ENCODE measurements around the gene AHI1. TPM values are rescaled to one million over a fixed set of nuclear protein-coding genes. Genes with fewer than 3 reads are reported as not detected.

AHI1 gene
- total and polyA plus RNA-seq, 8 donors: 10.6 to 24.8 (median 16.5) TPM

DNA sequence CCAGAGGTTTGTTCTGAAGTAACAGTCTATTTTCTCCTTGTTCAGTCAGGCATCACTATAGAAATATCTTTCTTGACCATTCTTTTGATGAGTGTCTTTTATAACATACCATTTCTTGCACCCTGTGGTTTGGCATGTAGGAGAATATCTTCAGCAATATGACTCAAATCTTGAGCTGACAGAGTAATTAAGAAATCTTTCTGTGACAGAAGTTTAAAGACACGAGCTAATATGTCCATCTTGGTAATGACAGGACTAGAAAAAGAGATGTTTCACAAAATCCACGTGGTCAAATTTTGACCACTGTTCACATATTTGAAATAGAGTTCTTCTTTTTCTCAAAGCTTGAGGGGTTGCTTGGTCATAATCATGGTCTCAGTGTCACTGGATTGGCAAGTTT is 166.5 kb downstream of the AHI1 start:
- Histone ChIP-seq H3K27me3 (no peaks in the 10 kb centered on the region), H3K4me3 (no peak overlapping the region), H3K36me3 (no peaks in the 10 kb centered on the region), H3K4me1 (no peaks in the 10 kb centered on the region), H3K9me3 (no peaks in the 10 kb centered on the region), H3K27ac (no peak overlapping the region)
- 91 to 95% methylated on average over 2 of the region's 2 CpGs for WGBS, 2 donors
- TF ChIP-seq, protein P1, sequence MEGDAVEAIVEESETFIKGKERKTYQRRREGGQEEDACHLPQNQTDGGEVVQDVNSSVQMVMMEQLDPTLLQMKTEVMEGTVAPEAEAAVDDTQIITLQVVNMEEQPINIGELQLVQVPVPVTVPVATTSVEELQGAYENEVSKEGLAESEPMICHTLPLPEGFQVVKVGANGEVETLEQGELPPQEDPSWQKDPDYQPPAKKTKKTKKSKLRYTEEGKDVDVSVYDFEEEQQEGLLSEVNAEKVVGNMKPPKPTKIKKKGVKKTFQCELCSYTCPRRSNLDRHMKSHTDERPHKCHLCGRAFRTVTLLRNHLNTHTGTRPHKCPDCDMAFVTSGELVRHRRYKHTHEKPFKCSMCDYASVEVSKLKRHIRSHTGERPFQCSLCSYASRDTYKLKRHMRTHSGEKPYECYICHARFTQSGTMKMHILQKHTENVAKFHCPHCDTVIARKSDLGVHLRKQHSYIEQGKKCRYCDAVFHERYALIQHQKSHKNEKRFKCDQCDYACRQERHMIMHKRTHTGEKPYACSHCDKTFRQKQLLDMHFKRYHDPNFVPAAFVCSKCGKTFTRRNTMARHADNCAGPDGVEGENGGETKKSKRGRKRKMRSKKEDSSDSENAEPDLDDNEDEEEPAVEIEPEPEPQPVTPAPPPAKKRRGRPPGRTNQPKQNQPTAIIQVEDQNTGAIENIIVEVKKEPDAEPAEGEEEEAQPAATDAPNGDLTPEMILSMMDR (IDR thresholded peaks at IDR 0.05): no peak
- no peak for FAIRE-seq
- ATAC-seq: no peak
- intact Hi-C loops (cut with DNase I): no loop called here
- no peak for DNase-seq

DNA sequence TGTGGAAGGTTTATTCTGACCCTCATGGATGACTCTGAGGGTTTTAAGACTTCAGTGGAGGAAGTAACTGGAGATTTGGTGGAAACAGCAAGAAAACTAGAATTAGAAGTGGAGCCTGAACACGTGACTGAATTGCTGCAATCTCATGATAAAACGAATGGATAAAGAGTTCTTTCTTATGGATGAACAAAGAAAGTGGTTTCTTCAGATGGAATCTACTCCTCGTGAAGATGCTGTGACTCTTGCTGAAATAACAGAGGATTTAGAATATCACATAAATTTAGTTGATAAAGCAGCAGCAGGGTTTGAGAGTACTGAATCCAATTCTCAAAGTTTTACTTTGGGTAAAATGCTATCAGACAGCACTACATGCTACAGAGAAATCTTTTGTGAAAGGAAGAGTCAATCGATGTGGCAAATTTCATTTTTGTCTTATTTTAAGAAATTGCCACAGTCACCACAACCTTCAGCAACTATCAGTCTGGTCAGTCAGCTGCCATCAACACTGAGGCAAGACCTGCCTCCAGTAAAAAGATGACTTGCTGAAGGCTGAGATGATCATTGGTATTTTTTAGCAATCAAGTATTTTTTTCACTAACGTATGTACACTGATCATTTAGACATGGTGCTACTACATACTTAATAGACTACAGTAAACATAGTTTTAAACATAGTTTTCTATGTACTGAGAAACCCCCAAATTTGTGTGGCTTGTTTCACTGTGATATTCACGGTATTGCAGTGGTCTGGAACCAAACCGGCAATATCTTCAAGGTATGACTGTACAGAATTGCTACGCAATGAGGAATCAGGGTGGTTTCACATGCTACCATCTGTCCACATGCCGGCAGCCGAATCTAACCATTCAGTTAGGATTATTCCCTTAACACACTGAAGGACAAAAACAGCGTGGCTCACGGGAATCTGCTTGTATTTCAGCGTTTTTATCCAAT is 167.4 kb downstream of the AHI1 start:
- TF ChIP-seq, protein P1 (IDR thresholded peaks at IDR 0.05): no peak
- Histone ChIP-seq H3K9me3 (no peaks in the 10 kb centered on the region), H3K27ac (no peak overlapping the region), H3K27me3 (no peaks in the 10 kb centered on the region), H3K4me3 (no peak overlapping the region), H3K4me1 (no peaks in the 10 kb centered on the region), H3K36me3 (no peaks in the 10 kb centered on the region)
- 88 to 95% methylated on average over 13 of the region's 13 CpGs for WGBS, 2 donors
- no peak for ATAC-seq
- intact Hi-C loops (cut with DNase I): no loop called here
- DNase-seq: no peak
- no peak for FAIRE-seq

DNA sequence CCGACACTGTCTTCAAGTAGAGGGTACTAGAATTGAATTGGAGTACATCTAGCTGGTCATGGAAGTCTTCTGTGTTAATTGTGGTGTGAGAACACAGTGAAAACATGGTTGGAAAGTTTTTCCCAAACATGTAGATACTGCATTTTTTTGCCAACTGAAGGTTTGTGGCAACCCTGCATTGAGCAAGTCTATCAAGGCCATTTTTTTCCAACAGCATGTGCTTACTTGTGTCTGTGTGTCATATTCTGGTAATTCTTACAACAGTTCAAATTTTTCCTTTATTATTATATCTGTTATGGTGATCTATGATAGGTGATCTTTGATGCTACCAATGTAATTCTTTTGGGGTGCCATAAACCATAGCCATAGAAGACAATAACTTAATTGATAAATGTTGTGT is 169.4 kb downstream of the AHI1 start:
- Histone ChIP-seq H3K4me3 (no peak overlapping the region), H3K27ac (no peak overlapping the region), H3K27me3 (no peaks in the 10 kb centered on the region), H3K36me3 (no peaks in the 10 kb centered on the region), H3K9me3 (no peaks in the 10 kb centered on the region), H3K4me1 (no peaks in the 10 kb centered on the region)
- WGBS, 2 donors: 95 to 100% methylated on average over 1 of the region's 1 CpG
- intact Hi-C loops (cut with DNase I): no loop called here
- no peak for DNase-seq
- ATAC-seq: no peak
- FAIRE-seq: no peak
- TF ChIP-seq, protein P1 (IDR thresholded peaks at IDR 0.05): no peak

DNA sequence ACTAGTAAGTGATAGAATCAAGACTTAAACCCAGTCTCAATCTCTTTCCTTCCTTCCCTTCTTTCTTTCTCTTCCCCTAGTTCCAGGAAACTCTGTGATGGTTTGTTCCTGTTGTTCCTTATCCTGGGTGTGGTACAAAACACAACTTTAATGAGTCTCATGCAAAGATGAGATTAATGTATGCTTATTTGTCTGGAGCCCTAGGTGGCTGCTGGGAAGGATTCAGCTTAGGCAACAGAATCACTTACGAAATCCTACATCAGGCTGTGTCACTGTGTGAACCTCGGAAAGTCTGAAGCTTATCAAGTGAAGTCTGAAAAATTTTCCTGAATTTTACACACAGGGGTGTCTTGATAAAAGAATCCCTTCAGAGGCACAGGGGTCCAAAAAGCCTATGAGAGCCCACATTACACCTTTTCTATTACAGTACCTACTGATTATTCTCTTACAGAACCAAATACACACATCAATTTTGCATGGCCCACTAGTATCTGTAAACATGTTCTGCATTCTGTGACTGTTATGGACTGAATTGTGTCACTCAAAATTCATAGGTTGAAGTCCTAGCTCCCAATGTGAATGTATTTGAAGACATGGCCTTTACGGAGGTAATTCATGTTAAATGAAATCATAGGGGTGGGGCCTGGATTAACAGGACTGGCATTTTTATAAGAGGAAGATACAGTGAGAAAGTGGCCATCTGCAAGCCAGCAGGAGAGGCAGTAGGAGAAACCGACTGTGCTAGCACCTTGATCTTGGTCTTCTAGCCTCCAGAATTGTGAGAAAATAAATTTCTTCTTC is 171.7 kb downstream of the AHI1 start:
- Histone ChIP-seq H3K27ac (no peak overlapping the region), H3K4me3 (no peak overlapping the region), H3K9me3 (no peaks in the 10 kb centered on the region), H3K36me3 (no peaks in the 10 kb centered on the region), H3K4me1 (no peaks in the 10 kb centered on the region), H3K27me3 (no peaks in the 10 kb centered on the region)
- TF ChIP-seq, protein P1 (IDR thresholded peaks at IDR 0.05): no peak
- intact Hi-C loops (cut with DNase I): no loop called here
- no peak for ATAC-seq
- DNase-seq: no peak
- 86 to 90% methylated on average over 4 of the region's 4 CpGs for whole genome bisulfite sequencing, 2 donors
- no peak for FAIRE-seq
